ENCODE results near the gene CDC16.
"Not testable (repeated sequence)": the region's sequence is repeated elsewhere in the genome, so short reads cannot be mapped to it uniquely, and the experiment has no call there.

Gene CDC16

DNA sequence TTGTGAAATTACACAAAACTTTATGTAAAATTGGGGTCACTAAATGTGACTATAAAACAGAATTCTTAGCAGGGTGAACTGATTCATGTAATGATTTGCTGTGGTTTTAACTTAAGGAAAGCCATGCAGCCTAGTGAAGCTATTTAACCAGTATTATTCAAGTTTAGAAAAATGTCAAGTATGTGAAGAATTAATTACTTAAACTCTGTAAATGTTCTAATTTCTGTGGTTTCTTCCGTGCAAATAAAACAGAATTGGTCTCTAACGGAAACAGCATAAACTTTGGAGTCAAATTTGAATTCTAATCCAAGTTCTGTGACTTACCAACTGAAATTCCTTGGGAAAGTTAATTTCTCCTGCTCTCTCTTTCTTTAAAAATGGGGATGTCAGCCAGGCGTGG is 13.3 kb downstream of the CDC16 start:
- H3K9ac ChIP-seq (ENCODE audit: low read length), result no peak overlapping the region
- H3K27ac ChIP-seq (ENCODE audit: low read depth, low read length), result no peak overlapping the region
- H3K9me3 ChIP-seq (ENCODE audit: low read length), result no peaks in the 10 kb centered on the region
- H3K27me3 ChIP-seq (ENCODE audit: control insufficient read depth in 1 of 2, insufficient read depth in 2 of 2, low read length in 2 of 2), result no peaks in the 10 kb centered on the region
- no peak overlapping the region for H3K4me3 ChIP-seq (ENCODE audit: low read depth in 1 of 2, low read length in 2 of 2)
- peaks cover 87% of the 10 kb centered on the region for H3K36me3 ChIP-seq (ENCODE audit: insufficient read depth, low read length)
- no peaks in the 10 kb centered on the region for H3K4me1 ChIP-seq (ENCODE audit: insufficient read depth, low read length)

- H3K36me3 ChIP-seq (ENCODE audit: insufficient read depth, low read length), result peaks cover 79% of the 10 kb centered on the region
- no peak overlapping the region for H3K27ac ChIP-seq (ENCODE audit: low read depth, low read length)
- no peaks in the 10 kb centered on the region for H3K9me3 ChIP-seq (ENCODE audit: low read length)
- no peak overlapping the region for H3K4me3 ChIP-seq (ENCODE audit: low read depth in 1 of 2, low read length in 2 of 2)
- no peaks in the 10 kb centered on the region for H3K27me3 ChIP-seq (ENCODE audit: control insufficient read depth in 1 of 2, insufficient read depth in 2 of 2, low read length in 2 of 2)
- no peaks in the 10 kb centered on the region for H3K4me1 ChIP-seq (ENCODE audit: insufficient read depth, low read length)
- H3K9ac ChIP-seq (ENCODE audit: low read length), result no peak overlapping the region
Observed at GRCh38 chr13:114249077-114249476, 14.4 kb downstream of the CDC16 start.

GRCh38 chr13:114251639-114252440 is 17.1 kb downstream of the CDC16 start:
- H3K4me1 ChIP-seq (ENCODE audit: insufficient read depth, low read length); H3K9me3 ChIP-seq (ENCODE audit: low read length); H3K9ac ChIP-seq (ENCODE audit: low read length); H3K27ac ChIP-seq (ENCODE audit: low read depth, low read length); H3K27me3 ChIP-seq (ENCODE audit: control insufficient read depth in 1 of 2, insufficient read depth in 2 of 2, low read length in 2 of 2); H3K4me3 ChIP-seq (ENCODE audit: low read depth in 1 of 2, low read length in 2 of 2): not testable (repeated sequence)
- H3K36me3 ChIP-seq (ENCODE audit: insufficient read depth, low read length), result peaks cover 77% of the 10 kb centered on the region

DNA sequence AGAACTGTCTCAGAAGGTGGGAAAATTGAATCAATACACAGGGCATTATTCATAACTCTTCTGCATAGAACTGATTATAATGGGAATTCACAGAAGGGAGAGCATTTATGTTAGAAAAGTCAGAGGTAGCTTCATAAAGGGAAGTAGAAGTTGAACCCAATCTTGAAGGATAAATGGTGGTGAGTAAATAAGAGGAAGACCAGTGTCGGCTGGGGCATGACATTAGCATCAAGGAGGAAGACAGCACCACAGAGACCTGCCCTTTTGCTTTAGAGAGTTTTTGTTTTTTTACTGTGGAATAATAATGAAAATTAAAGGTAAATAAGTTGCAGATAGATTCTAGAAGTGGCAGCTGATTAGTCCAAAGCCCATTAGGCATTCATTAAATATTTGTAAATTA is 21.9 kb downstream of the CDC16 start:
- H3K36me3 ChIP-seq (ENCODE audit: insufficient read depth, low read length), result peaks cover 86% of the 10 kb centered on the region

DNA sequence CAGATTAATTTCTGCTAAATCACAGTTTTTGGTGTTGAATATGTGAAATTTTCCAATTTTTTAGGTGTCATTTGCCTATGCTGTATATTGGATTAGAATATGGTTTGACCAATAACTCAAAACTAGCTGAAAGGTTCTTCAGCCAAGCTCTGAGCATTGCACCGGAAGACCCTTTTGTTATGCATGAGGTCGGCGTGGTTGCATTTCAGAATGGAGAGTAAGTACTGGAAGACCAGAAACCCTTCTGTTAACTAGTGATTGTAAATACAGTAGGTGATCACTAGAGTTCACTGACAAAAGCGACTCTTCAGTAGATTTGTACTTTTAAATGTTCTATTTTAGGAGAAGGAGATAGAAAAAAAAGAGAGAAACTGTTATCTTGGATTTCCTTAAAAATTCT is 22.3 kb downstream of the CDC16 start:
- H3K4me3 ChIP-seq (ENCODE audit: low read depth in 1 of 2, low read length in 2 of 2), result no peak overlapping the region
- H3K36me3 ChIP-seq (ENCODE audit: insufficient read depth, low read length), result peaks cover 81% of the 10 kb centered on the region

More for the DNA sequence above, 21.9 kb downstream of the CDC16 start:
- H3K9ac ChIP-seq (ENCODE audit: low read length), result no peak overlapping the region
- no peaks in the 10 kb centered on the region for H3K4me1 ChIP-seq (ENCODE audit: insufficient read depth, low read length)
- H3K9me3 ChIP-seq (ENCODE audit: low read length), result no peaks in the 10 kb centered on the region
- H3K27ac ChIP-seq (ENCODE audit: low read depth, low read length), result no peak overlapping the region
- no peaks in the 10 kb centered on the region for H3K27me3 ChIP-seq (ENCODE audit: control insufficient read depth in 1 of 2, insufficient read depth in 2 of 2, low read length in 2 of 2)
- no peak overlapping the region for H3K4me3 ChIP-seq (ENCODE audit: low read depth in 1 of 2, low read length in 2 of 2)

DNA sequence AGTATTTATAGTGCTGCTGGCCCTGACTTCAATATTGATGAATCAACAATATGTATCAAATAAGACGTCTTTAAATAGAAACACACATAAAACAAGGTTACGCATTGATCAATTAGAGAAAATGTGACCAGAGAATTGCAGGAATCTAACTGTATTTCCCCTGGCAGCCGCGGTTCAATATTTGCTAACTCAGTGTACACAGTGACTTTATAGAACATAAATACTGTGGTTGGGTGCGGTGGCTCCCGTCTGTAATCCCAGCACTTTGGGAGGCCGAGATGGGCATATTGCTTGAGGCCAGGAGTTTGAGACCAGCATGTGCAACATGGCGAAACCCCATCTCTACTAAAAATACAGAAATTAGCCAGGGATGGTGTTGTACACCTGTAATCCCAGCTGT is 23.9 kb downstream of the CDC16 start:
- Histone ChIP-seq H3K36me3 (ENCODE audit: insufficient read depth, low read length) (peaks cover 82% of the 10 kb centered on the region), H3K4me1 (ENCODE audit: insufficient read depth, low read length) (no peaks in the 10 kb centered on the region), H3K4me3 (ENCODE audit: low read depth in 1 of 2, low read length in 2 of 2) (no peak overlapping the region), H3K27me3 (ENCODE audit: control insufficient read depth in 1 of 2, insufficient read depth in 2 of 2, low read length in 2 of 2) (no peaks in the 10 kb centered on the region), H3K27ac (ENCODE audit: low read depth, low read length) (no peak overlapping the region), H3K9ac (ENCODE audit: low read length) (no peak overlapping the region), H3K9me3 (ENCODE audit: low read length) (no peaks in the 10 kb centered on the region)

More for the DNA sequence above, 22.3 kb downstream of the CDC16 start:
- no peaks in the 10 kb centered on the region for H3K9me3 ChIP-seq (ENCODE audit: low read length)
- no peak overlapping the region for H3K9ac ChIP-seq (ENCODE audit: low read length)
- no peaks in the 10 kb centered on the region for H3K27me3 ChIP-seq (ENCODE audit: control insufficient read depth in 1 of 2, insufficient read depth in 2 of 2, low read length in 2 of 2)
- H3K27ac ChIP-seq (ENCODE audit: low read depth, low read length), result no peak overlapping the region
- no peaks in the 10 kb centered on the region for H3K4me1 ChIP-seq (ENCODE audit: insufficient read depth, low read length)

- Histone ChIP-seq H3K4me3 (ENCODE audit: low read depth in 1 of 2, low read length in 2 of 2) (no peak overlapping the region), H3K4me1 (ENCODE audit: insufficient read depth, low read length) (no peaks in the 10 kb centered on the region), H3K36me3 (ENCODE audit: insufficient read depth, low read length) (peaks cover 86% of the 10 kb centered on the region), H3K27me3 (ENCODE audit: control insufficient read depth in 1 of 2, insufficient read depth in 2 of 2, low read length in 2 of 2) (no peaks in the 10 kb centered on the region), H3K9ac (ENCODE audit: low read length) (no peak overlapping the region), H3K27ac (ENCODE audit: low read depth, low read length) (no peak overlapping the region), H3K9me3 (ENCODE audit: low read length) (no peaks in the 10 kb centered on the region)
Observed at GRCh38 chr13:114259374-114259773, 24.7 kb downstream of the CDC16 start.

GRCh38 chr13:114259974-114260373 is 25.3 kb downstream of the CDC16 start:
- Histone ChIP-seq H3K4me3 (ENCODE audit: low read depth in 1 of 2, low read length in 2 of 2) (no peak overlapping the region), H3K36me3 (ENCODE audit: insufficient read depth, low read length) (peaks cover 85% of the 10 kb centered on the region), H3K27ac (ENCODE audit: low read depth, low read length) (no peak overlapping the region), H3K9ac (ENCODE audit: low read length) (no peak overlapping the region), H3K9me3 (ENCODE audit: low read length) (no peaks in the 10 kb centered on the region), H3K4me1 (ENCODE audit: insufficient read depth, low read length) (no peaks in the 10 kb centered on the region), H3K27me3 (ENCODE audit: control insufficient read depth in 1 of 2, insufficient read depth in 2 of 2, low read length in 2 of 2) (no peaks in the 10 kb centered on the region)

DNA sequence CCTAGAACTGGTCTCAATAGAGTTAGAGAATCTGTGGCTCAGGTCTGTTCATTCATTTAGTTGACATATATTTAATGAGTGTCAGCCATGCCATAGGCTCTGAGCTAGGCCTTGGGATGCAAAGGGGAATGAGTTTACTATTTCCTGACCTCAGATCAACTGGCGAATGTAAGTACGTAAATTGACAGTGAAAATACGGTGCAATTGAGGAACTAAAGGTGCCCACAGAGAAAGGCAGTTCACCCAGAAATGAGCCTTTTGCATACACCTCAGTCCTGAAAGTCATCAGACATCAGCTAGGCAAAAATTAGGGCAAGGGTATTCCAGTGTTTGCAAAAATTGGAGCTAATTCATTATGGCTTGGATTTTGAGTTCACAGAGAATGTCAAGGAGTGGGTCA is 26.1 kb downstream of the CDC16 start:
- H3K4me3 ChIP-seq (ENCODE audit: low read depth in 1 of 2, low read length in 2 of 2), result no peak overlapping the region
- H3K9ac ChIP-seq (ENCODE audit: low read length), result no peak overlapping the region
- H3K27ac ChIP-seq (ENCODE audit: low read depth, low read length), result no peak overlapping the region
- H3K9me3 ChIP-seq (ENCODE audit: low read length), result no peaks in the 10 kb centered on the region
- no peaks in the 10 kb centered on the region for H3K27me3 ChIP-seq (ENCODE audit: control insufficient read depth in 1 of 2, insufficient read depth in 2 of 2, low read length in 2 of 2)
- H3K4me1 ChIP-seq (ENCODE audit: insufficient read depth, low read length), result no peaks in the 10 kb centered on the region
- peaks cover 85% of the 10 kb centered on the region for H3K36me3 ChIP-seq (ENCODE audit: insufficient read depth, low read length)

GRCh38 chr13:114261328-114261965 is 26.8 kb downstream of the CDC16 start:
- Histone ChIP-seq H3K27me3 (ENCODE audit: control insufficient read depth in 1 of 2, insufficient read depth in 2 of 2, low read length in 2 of 2) (no peaks in the 10 kb centered on the region), H3K27ac (ENCODE audit: low read depth, low read length) (no peak overlapping the region), H3K36me3 (ENCODE audit: insufficient read depth, low read length) (peaks cover 85% of the 10 kb centered on the region), H3K9ac (ENCODE audit: low read length) (no peak overlapping the region), H3K4me3 (ENCODE audit: low read depth in 1 of 2, low read length in 2 of 2) (no peak overlapping the region), H3K9me3 (ENCODE audit: low read length) (no peaks in the 10 kb centered on the region), H3K4me1 (ENCODE audit: insufficient read depth, low read length) (no peaks in the 10 kb centered on the region)

- no peak overlapping the region for H3K4me3 ChIP-seq (ENCODE audit: low read depth in 1 of 2, low read length in 2 of 2)
- no peak overlapping the region for H3K9ac ChIP-seq (ENCODE audit: low read length)
- no peaks in the 10 kb centered on the region for H3K27me3 ChIP-seq (ENCODE audit: control insufficient read depth in 1 of 2, insufficient read depth in 2 of 2, low read length in 2 of 2)
- no peaks in the 10 kb centered on the region for H3K9me3 ChIP-seq (ENCODE audit: low read length)
- peaks cover 79% of the 10 kb centered on the region for H3K36me3 ChIP-seq (ENCODE audit: insufficient read depth, low read length)
- no peaks in the 10 kb centered on the region for H3K4me1 ChIP-seq (ENCODE audit: insufficient read depth, low read length)
- no peak overlapping the region for H3K27ac ChIP-seq (ENCODE audit: low read depth, low read length)
Observed at GRCh38 chr13:114263578-114263977, 28.9 kb downstream of the CDC16 start.

- not testable (repeated sequence) for H3K9ac ChIP-seq (ENCODE audit: low read length); H3K9me3 ChIP-seq (ENCODE audit: low read length); H3K4me3 ChIP-seq (ENCODE audit: low read depth in 1 of 2, low read length in 2 of 2); H3K27me3 ChIP-seq (ENCODE audit: control insufficient read depth in 1 of 2, insufficient read depth in 2 of 2, low read length in 2 of 2); H3K27ac ChIP-seq (ENCODE audit: low read depth, low read length); H3K4me1 ChIP-seq (ENCODE audit: insufficient read depth, low read length)
- H3K36me3 ChIP-seq (ENCODE audit: insufficient read depth, low read length), result peaks cover 79% of the 10 kb centered on the region
Observed at GRCh38 chr13:114264313-114264712, 29.6 kb downstream of the CDC16 start.

Data from muscle layer of colon (tissue), 2 donors.